ENCODE data around the gene GAS7. TPM values are rescaled to one million over a fixed set of nuclear protein-coding genes. Genes with fewer than 3 reads are reported as not detected.

GAS7 gene
- total RNA-seq, result 10 to 100 TPM; 24.7 to 43.3 (median 38.4) TPM

- TF ChIP-seq, protein P1, sequence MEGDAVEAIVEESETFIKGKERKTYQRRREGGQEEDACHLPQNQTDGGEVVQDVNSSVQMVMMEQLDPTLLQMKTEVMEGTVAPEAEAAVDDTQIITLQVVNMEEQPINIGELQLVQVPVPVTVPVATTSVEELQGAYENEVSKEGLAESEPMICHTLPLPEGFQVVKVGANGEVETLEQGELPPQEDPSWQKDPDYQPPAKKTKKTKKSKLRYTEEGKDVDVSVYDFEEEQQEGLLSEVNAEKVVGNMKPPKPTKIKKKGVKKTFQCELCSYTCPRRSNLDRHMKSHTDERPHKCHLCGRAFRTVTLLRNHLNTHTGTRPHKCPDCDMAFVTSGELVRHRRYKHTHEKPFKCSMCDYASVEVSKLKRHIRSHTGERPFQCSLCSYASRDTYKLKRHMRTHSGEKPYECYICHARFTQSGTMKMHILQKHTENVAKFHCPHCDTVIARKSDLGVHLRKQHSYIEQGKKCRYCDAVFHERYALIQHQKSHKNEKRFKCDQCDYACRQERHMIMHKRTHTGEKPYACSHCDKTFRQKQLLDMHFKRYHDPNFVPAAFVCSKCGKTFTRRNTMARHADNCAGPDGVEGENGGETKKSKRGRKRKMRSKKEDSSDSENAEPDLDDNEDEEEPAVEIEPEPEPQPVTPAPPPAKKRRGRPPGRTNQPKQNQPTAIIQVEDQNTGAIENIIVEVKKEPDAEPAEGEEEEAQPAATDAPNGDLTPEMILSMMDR (IDR thresholded peaks at IDR 0.05; ENCODE audit: low read depth), result no peak
Measured at GRCh38 chr17:10198509-10199249, at the start of gene GAS7. TSS of gene GAS7 (minus strand) at chr17:10198606.

GRCh38 chr17:10247810-10248209 lies 49.4 kb upstream of the GAS7 start:
- TF ChIP-seq, protein P1 (IDR thresholded peaks at IDR 0.05; ENCODE audit: low read depth), result no peak

- TF ChIP-seq, protein P1 (IDR thresholded peaks at IDR 0.05; ENCODE audit: low read depth), result no peak
Measured at GRCh38 chr17:10243883-10244844, 45.8 kb upstream of the GAS7 start.

DNA sequence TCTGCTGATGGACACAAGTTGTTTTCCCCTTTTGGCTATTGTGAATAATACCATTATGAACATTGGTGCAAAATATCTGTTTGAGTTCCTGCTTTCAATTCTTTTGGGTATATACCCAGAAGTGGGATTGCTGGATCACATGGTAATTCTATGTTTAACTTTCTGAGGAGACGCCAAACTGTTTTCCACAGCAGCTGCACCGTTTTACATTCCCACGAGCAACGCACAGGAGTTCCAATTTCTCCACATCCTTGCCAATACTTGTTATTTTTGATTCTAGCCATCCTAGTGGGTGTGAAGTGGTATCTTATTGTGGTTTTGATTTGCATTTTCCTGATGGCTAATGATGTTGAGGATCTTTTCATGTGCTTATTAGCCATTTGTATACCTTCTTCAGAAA lies 43.4 kb upstream of the GAS7 start:
- TF ChIP-seq, protein P1 (IDR thresholded peaks at IDR 0.05; ENCODE audit: low read depth), result no peak

GRCh38 chr17:10238661-10239060 lies 40.3 kb upstream of the GAS7 start:
- TF ChIP-seq, protein P1 (IDR thresholded peaks at IDR 0.05; ENCODE audit: low read depth), result no peak

GRCh38 chr17:10234033-10234432 lies 35.6 kb upstream of the GAS7 start:
- TF ChIP-seq, protein P1 (IDR thresholded peaks at IDR 0.05; ENCODE audit: low read depth), result no peak

GRCh38 chr17:10233161-10233560 lies 34.8 kb upstream of the GAS7 start:
- TF ChIP-seq, protein P1 (IDR thresholded peaks at IDR 0.05; ENCODE audit: low read depth), result no peak

Measured in subcutaneous adipose tissue (tissue), 4 donors.